ENCODE measurements around the gene CCDC89.
"Not testable (repeated sequence)": the region's sequence is repeated elsewhere in the genome, so short reads cannot be mapped to it uniquely, and the experiment has no call there.

The CCDC89 gene

GRCh38 chr11:85694385-85694980 is 8.5 kb upstream of the CCDC89 start:
- DNase-seq (ENCODE audit: low read depth) = no peak

- no peak for DNase-seq (ENCODE audit: low read depth)
Observed at GRCh38 chr11:85685125-85685819, 723 bp downstream of the CCDC89 start.

GRCh38 chr11:85682330-85683305 is 3.4 kb downstream of the CCDC89 start:
- peak; percentile 54 for DNase-seq (ENCODE audit: low read depth)

- no peak for DNase-seq (ENCODE audit: low read depth)
Observed at GRCh38 chr11:85680897-85681296, 5.1 kb downstream of the CCDC89 start.

- DNase-seq (ENCODE audit: low read depth) = no peak
Observed at GRCh38 chr11:85679576-85679975, 6.4 kb downstream of the CCDC89 start.

GRCh38 chr11:85673393-85673792 is 12.6 kb downstream of the CCDC89 start:
- no peak for DNase-seq (ENCODE audit: low read depth)

GRCh38 chr11:85672105-85672902 is 13.7 kb downstream of the CCDC89 start:
- DNase-seq (ENCODE audit: low read depth) = no peak

- not testable (repeated sequence) for DNase-seq (ENCODE audit: low read depth)
Observed at GRCh38 chr11:85670949-85671663, 14.9 kb downstream of the CCDC89 start.

GRCh38 chr11:85668157-85668556 is 17.8 kb downstream of the CCDC89 start:
- no peak for DNase-seq (ENCODE audit: low read depth)

GRCh38 chr11:85666687-85667086 is 19.3 kb downstream of the CCDC89 start:
- DNase-seq (ENCODE audit: low read depth) = no peak

- DNase-seq (ENCODE audit: low read depth) = no peak
Observed at GRCh38 chr11:85665733-85666132, 20.3 kb downstream of the CCDC89 start.

- peak; percentile 88 for DNase-seq (ENCODE audit: low read depth)
Observed at GRCh38 chr11:85664615-85665481, 21.1 kb downstream of the CCDC89 start, which contains the start of gene CREBZF. CREBZF (minus strand) TSS chr11:85665129; CDS start chr11:85664875, 254 bp downstream.

GRCh38 chr11:85663753-85664614 is 22.0 kb downstream of the CCDC89 start:
- DNase-seq (ENCODE audit: low read depth) = peak; percentile 82

- no peak for DNase-seq (ENCODE audit: low read depth)
Observed at GRCh38 chr11:85663080-85663752, 22.8 kb downstream of the CCDC89 start.

GRCh38 chr11:85661972-85662664 is 23.9 kb downstream of the CCDC89 start:
- no peak for DNase-seq (ENCODE audit: low read depth)

GRCh38 chr11:85658180-85658579 is 27.8 kb downstream of the CCDC89 start:
- no peak for DNase-seq (ENCODE audit: low read depth)

- DNase-seq (ENCODE audit: low read depth) = no peak
Observed at GRCh38 chr11:85656777-85657176, 29.2 kb downstream of the CCDC89 start.

GRCh38 chr11:85654343-85654742 is 31.7 kb downstream of the CCDC89 start:
- DNase-seq (ENCODE audit: low read depth) = not testable (repeated sequence)

All from activated T-cell treated with anti-CD3 and anti-CD28 coated beads for 1 hour (primary cell).